ENCODE results near the gene KRT24.
"Not testable (repeated sequence)": the region's sequence is repeated elsewhere in the genome, so short reads cannot be mapped to it uniquely, and the experiment has no call there.

The KRT24 gene

GRCh38 chr17:40703652-40704051 lies at the start of gene KRT24:
Gene KRT24, minus strand, starts transcription at chr17:40703752. Its CDS starts 59 bp downstream, at chr17:40703693.
- no peak for DNase-seq (ENCODE audit: low read depth in 2 of 2, low spot score in 1 of 2)

- no peak for DNase-seq (ENCODE audit: low read depth in 2 of 2, low spot score in 1 of 2)
Measured at GRCh38 chr17:40751065-40751464, 47.5 kb upstream of the KRT24 start.

- DNase-seq (ENCODE audit: low read depth in 2 of 2, low spot score in 1 of 2), result no peak
Measured at GRCh38 chr17:40750391-40750790, 46.8 kb upstream of the KRT24 start.

GRCh38 chr17:40748666-40749065 lies 45.1 kb upstream of the KRT24 start:
- DNase-seq (ENCODE audit: low read depth in 2 of 2, low spot score in 1 of 2), result not testable (repeated sequence)

- DNase-seq (ENCODE audit: low read depth in 2 of 2, low spot score in 1 of 2), result no peak
Measured at GRCh38 chr17:40738553-40738952, 35.0 kb upstream of the KRT24 start.

- DNase-seq (ENCODE audit: low read depth in 2 of 2, low spot score in 1 of 2), result no peak
Measured at GRCh38 chr17:40735016-40735415, 31.5 kb upstream of the KRT24 start.

- DNase-seq (ENCODE audit: low read depth in 2 of 2, low spot score in 1 of 2), result no peak
Measured at GRCh38 chr17:40734018-40734417, 30.5 kb upstream of the KRT24 start.

GRCh38 chr17:40730970-40731369 lies 27.4 kb upstream of the KRT24 start:
- DNase-seq (ENCODE audit: low read depth in 2 of 2, low spot score in 1 of 2), result no peak

GRCh38 chr17:40727447-40728231 lies 24.1 kb upstream of the KRT24 start:
- DNase-seq (ENCODE audit: low read depth in 2 of 2, low spot score in 1 of 2), result no peak

GRCh38 chr17:40726919-40727318 lies 23.4 kb upstream of the KRT24 start:
- no peak for DNase-seq (ENCODE audit: low read depth in 2 of 2, low spot score in 1 of 2)

GRCh38 chr17:40724656-40725055 lies 21.1 kb upstream of the KRT24 start:
- DNase-seq (ENCODE audit: low read depth in 2 of 2, low spot score in 1 of 2), result no peak

- DNase-seq (ENCODE audit: low read depth in 2 of 2, low spot score in 1 of 2), result no peak
Measured at GRCh38 chr17:40722241-40722640, 18.7 kb upstream of the KRT24 start.

GRCh38 chr17:40720899-40721298 lies 17.3 kb upstream of the KRT24 start:
- no peak for DNase-seq (ENCODE audit: low read depth in 2 of 2, low spot score in 1 of 2)

- no peak for DNase-seq (ENCODE audit: low read depth in 2 of 2, low spot score in 1 of 2)
Measured at GRCh38 chr17:40718930-40719329, 15.4 kb upstream of the KRT24 start.

- DNase-seq (ENCODE audit: low read depth in 2 of 2, low spot score in 1 of 2), result no peak
Measured at GRCh38 chr17:40717776-40718175, 14.2 kb upstream of the KRT24 start.

- no peak for DNase-seq (ENCODE audit: low read depth in 2 of 2, low spot score in 1 of 2)
Measured at GRCh38 chr17:40714473-40714872, 10.9 kb upstream of the KRT24 start.

GRCh38 chr17:40707745-40708144 lies 4.2 kb upstream of the KRT24 start:
- no peak for DNase-seq (ENCODE audit: low read depth in 2 of 2, low spot score in 1 of 2)

- DNase-seq (ENCODE audit: low read depth in 2 of 2, low spot score in 1 of 2), result no peak
Measured at GRCh38 chr17:40705584-40705983, 2.0 kb upstream of the KRT24 start.

- DNase-seq (ENCODE audit: low read depth in 2 of 2, low spot score in 1 of 2), result no peak
Measured at GRCh38 chr17:40702271-40702670, 1.3 kb downstream of the KRT24 start.

- no peak for DNase-seq (ENCODE audit: low read depth in 2 of 2, low spot score in 1 of 2)
Measured at GRCh38 chr17:40699853-40700252, 3.7 kb downstream of the KRT24 start.

GRCh38 chr17:40699371-40699770 lies 4.2 kb downstream of the KRT24 start:
- no peak for DNase-seq (ENCODE audit: low read depth in 2 of 2, low spot score in 1 of 2)

- no peak for DNase-seq (ENCODE audit: low read depth in 2 of 2, low spot score in 1 of 2)
Measured at GRCh38 chr17:40697297-40697696, 6.3 kb downstream of the KRT24 start.

- no peak for DNase-seq (ENCODE audit: low read depth in 2 of 2, low spot score in 1 of 2)
Measured at GRCh38 chr17:40696651-40697072, 6.9 kb downstream of the KRT24 start.
